ENCODE data around the gene LHFPL2. TPM values are rescaled to one million over a fixed set of nuclear protein-coding genes. Genes with fewer than 3 reads are reported as not detected.

Gene LHFPL2
- total RNA-seq, 1 donor from 2014 or later = not detected

- intact Hi-C loops (cut with micrococcal nuclease) = no loop called here
Measured at GRCh38 chr5:78526049-78526525, 122.5 kb downstream of the LHFPL2 start.

- intact Hi-C loops (cut with micrococcal nuclease) = no loop called here
Measured at GRCh38 chr5:78523314-78524193, 125.0 kb downstream of the LHFPL2 start.

DNA sequence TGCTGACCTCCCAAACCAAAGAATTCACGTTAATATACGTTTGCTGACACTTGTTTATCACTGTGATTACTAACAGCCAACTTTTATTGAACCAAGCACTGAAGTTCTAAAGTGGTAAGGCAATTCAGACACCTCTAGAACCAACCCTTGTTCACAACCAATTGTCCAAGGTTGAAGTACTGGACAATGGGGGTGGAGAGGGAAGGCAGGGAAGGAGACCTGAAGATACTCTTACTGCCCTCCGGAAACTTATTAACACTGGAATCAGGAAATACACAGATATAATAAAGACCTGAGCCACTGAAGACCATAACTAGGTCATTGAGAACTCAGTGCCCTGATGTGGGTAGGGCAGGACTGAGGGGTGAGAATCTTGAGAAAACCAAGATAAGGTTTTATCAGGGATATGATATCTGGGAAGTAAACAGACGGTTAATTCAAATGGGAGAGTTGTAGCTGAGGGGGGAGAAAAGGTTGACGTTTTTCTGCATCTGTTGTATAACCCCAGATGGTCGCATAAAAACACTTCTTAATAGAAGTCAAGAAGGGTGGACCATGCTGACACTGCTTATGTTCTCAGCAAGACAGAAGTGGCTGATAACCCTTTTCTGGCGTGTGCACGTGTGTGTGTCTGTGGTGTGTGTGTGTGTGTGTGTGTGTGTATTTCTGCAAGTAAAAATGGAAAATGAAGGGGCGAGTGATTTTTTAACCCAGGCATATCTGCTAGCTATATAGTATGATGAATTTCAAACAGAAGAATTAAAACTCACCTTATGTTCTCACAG lies 125.9 kb downstream of the LHFPL2 start:
- intact Hi-C loops (cut with micrococcal nuclease) = no loop called here

GRCh38 chr5:78521455-78521854 lies 127.1 kb downstream of the LHFPL2 start:
- intact Hi-C loops (cut with micrococcal nuclease) = no loop called here

GRCh38 chr5:78519198-78519941 lies 129.2 kb downstream of the LHFPL2 start:
- intact Hi-C loops (cut with micrococcal nuclease) = no loop called here

DNA sequence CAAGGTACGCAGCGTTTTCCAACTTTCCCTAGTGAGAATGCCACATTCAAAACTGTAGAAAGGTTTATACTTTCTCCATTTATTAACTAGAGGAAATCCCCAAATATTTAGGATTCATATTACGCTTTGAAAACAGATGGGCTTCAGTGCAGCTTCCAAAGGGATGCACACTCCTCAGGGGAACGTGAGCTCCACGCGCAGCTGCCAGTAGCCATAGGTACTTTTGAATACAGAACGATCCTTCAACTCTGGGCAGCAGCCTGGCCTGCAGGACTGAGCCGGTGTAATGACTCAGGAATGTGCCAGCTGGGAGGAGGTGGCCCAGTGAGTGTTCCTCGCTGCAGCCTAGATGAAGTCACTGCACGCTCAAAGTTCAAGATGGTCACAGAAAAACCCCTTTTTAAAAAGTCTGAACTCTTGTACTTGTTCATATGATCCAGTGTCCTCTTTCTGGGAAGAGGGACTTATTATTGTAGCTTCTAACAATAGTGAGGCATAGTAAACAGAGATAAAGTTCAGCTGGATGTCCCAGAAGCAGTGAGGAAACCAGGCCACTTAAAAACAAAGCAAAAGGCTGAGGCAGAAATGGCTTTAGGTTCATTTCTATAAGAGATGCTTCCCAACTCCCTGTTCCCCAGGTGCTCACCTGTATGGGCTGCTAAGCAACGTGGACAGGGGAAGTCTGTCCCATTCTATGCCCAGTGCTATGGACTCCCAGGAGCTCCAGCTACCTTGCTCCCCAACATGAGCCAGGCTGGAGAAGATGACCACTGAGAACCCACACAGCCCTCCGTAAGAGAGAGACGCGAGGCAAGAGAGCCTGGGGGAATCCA lies 130.0 kb downstream of the LHFPL2 start:
- intact Hi-C loops (cut with micrococcal nuclease) = no loop called here

- intact Hi-C loops (cut with micrococcal nuclease) = no loop called here
Measured at GRCh38 chr5:78515670-78516069, 132.9 kb downstream of the LHFPL2 start.

DNA sequence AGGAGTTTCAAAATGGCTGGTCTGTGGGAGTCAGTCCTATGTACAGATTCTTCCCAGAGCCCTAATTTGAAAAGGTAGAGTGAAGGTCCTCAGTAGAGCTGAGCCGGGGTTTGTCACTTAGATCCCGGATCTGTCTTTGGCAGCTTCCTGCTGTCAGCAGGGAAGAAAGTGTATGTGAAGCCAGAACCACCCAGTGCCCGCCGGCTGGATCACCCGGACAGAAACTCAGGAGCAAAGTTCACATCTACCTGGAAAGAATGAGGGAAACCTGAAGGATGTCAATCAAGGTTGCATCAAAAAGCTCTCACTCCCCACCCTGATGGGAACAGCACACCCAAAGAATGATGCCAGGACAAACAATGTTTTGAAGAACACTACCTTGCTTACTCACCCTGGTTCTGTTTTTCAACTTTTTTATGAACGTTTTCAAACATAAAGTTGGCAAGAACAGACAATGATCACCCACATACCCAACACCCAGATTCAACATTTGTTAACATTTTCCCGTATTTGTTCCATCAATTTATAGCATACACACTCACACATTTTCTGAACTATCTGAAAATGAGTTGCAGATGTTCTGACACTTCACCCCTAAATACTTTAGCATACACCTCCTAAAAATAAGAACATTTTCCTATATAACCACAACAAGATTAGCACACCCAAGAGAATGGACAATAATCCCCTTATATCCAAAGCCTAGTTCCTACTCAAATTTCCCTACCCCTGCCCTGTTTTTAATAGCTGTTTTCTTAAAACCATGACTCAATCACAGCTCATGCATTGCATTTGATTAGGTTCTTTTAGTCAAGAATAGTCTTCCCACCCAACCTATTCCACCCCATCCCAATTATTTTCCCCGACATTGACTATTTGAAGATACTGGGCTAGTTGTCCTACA lies 133.9 kb downstream of the LHFPL2 start:
- intact Hi-C loops (cut with micrococcal nuclease) = no loop called here

GRCh38 chr5:78513441-78513840 lies 135.1 kb downstream of the LHFPL2 start:
- intact Hi-C loops (cut with micrococcal nuclease) = no loop called here

DNA sequence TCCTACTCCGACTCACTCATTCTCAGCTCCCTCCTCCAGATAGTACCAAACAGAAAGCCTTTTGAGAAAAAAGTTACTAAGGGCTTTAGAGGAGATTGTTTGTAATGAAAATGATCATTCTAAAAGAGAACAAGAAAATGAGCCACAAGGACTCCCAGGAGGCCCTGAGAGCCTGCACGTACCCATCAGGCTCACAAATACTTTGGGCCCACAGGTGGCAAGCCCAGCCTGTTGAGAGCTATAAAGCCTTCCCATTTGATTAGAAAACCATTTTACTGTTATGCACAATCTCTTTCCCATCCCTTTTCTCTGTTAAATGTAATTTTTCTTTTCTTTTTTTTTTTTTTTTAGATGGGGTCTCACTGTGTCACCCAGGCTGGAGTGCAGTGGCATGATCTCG lies 136.1 kb downstream of the LHFPL2 start:
- intact Hi-C loops (cut with micrococcal nuclease) = no loop called here

DNA sequence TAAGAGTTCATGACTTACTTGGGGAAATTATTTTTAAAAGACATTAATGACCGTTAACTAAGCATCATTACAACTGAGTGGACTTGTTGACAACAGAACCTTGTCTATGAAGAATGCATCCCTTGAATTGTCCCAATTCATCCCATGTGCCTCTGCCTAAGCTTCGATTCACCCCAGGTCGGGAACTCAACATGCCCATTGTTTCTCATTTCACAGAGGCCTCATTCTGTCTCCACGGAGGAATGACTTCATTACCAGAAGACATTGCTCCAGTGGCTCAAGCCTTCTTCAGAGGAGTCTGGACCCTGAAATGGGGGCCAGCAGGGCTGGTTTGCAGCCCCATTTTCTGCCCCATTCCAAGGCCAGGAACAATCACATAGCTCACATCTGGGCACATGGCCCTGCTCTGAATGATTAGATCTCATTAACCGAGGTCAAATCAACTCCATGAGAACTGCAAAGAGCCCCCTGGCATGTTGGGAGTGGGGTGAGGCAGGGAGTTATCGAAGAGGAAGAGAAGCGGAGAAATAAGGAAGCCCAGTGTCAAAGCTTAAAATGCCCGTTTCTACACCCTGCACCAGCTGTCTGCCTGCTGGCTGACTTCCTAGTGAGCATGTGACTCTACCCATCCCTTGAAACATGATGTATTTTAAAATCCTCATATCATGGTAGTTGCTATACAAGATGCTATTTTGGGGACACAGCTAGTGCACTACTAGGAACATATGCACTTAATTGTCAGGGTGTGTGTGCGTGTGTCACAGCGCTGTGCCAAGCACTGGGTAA lies 137.3 kb downstream of the LHFPL2 start:
- intact Hi-C loops (cut with micrococcal nuclease) = no loop called here

GRCh38 chr5:78509884-78510769 lies 138.4 kb downstream of the LHFPL2 start:
- intact Hi-C loops (cut with micrococcal nuclease) = no loop called here

- intact Hi-C loops (cut with micrococcal nuclease) = no loop called here
Measured at GRCh38 chr5:78509145-78509865, 139.3 kb downstream of the LHFPL2 start.

DNA sequence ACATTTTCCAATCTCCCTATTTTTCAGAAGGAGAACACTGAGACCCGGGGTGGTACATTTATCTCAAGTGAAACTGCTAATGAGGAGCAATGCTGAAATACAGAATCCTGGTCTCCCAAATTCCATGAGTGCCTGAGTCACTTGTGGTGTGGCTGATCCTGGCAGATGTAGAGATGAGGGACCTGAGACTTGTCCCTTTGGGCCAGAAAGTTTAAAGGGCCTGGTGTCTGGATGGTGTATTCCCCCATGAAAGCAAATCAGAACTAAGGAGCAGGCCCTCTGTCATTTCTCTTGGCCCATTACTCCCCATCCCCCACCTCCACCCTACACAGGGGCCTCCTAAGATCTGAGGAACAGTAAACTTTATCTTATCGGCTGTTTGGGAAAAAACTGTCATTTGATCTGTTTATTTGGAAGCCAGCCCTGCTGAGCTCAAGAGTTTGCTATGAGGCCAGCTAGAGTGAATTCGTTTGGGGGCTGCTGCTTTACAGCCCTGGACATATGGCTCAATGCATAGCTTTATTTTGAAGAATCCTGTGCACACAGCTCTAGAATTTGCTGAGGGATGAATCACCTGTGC lies 140.3 kb downstream of the LHFPL2 start:
- intact Hi-C loops (cut with micrococcal nuclease) = no loop called here

GRCh38 chr5:78507531-78507930 lies 141.0 kb downstream of the LHFPL2 start:
- intact Hi-C loops (cut with micrococcal nuclease) = no loop called here

- intact Hi-C loops (cut with micrococcal nuclease) = no loop called here
Measured at GRCh38 chr5:78506261-78507024, 142.1 kb downstream of the LHFPL2 start.
